ENCODE data around the gene ADAM33.

DNA sequence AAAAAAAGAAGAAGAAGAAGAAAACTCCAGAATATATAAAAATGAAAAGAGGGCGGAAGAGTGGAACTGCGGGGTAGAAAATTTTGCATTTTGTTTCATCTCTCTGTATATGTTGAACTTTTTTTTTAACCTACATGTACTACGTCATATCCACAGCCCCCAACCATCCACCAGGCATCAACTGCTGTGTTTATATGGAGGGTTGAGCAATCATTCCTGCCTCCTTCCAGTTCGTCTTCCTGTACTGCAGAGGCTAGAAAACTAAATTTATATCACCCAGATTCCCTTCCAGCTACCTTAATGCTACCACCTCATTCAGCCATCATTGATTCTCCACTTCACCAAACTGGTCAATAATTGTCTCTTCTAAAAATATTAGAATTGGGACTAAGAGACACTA lies 40.1 kb upstream of the ADAM33 start:
- TF ChIP-seq, protein P1, sequence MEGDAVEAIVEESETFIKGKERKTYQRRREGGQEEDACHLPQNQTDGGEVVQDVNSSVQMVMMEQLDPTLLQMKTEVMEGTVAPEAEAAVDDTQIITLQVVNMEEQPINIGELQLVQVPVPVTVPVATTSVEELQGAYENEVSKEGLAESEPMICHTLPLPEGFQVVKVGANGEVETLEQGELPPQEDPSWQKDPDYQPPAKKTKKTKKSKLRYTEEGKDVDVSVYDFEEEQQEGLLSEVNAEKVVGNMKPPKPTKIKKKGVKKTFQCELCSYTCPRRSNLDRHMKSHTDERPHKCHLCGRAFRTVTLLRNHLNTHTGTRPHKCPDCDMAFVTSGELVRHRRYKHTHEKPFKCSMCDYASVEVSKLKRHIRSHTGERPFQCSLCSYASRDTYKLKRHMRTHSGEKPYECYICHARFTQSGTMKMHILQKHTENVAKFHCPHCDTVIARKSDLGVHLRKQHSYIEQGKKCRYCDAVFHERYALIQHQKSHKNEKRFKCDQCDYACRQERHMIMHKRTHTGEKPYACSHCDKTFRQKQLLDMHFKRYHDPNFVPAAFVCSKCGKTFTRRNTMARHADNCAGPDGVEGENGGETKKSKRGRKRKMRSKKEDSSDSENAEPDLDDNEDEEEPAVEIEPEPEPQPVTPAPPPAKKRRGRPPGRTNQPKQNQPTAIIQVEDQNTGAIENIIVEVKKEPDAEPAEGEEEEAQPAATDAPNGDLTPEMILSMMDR (conservative IDR thresholded peaks at IDR 0.05), result no peak
- TF ChIP-seq EZH2 (IDR thresholded peaks at IDR 0.05; ENCODE audit: low read depth), result no peak
